Sigmoid colon (tissue), 3 donors: ENCODE data around the gene TMEM214.

ENCODE experiments used
- CTCF ChIP-seq, 4 experiments: fragments of 450-650 bp in 3 of 4; fragments of 200-600 bp in 1 of 4; IDR thresholded peaks; one replicate each; pipeline ENCODE4 v1.5.1; 2016 to 2019; ENCODE audit warnings: antibody characterized with exemption in 4 of 4, mild to moderate bottlenecking in 3 of 4, moderate library complexity in 2 of 4
- POLR2A ChIP-seq, 2 donors: fragments of 450-650 bp; IDR thresholded peaks; one replicate each; pipeline ENCODE4 v1.6.1; 2016; ENCODE audit warnings: antibody characterized with exemption in 2 of 2, mild to moderate bottlenecking in 2 of 2, moderate library complexity in 2 of 2

- no peak for TF ChIP-seq CTCF (IDR thresholded peaks at IDR 0.05)
- no peak for TF ChIP-seq POLR2A (IDR thresholded peaks at IDR 0.05)
Measured at GRCh38 chr2:27039426-27039825, 6.7 kb downstream of the TMEM214 start.
